HEK293T (cell line): Measurements from ENCODE around the gene COA3.

ENCODE experiments used
- ARNT ChIP-seq: fragments of 450-650 bp; IDR thresholded peaks from 2 replicates; pipeline ENCODE4 v1.6.1; 2017; ENCODE audit warnings: mild to moderate bottlenecking
- BHLHE40 ChIP-seq: fragments of 450-650 bp; IDR thresholded peaks from 2 replicates; pipeline ENCODE4 v1.6.1; 2016; ENCODE audit warnings: mild to moderate bottlenecking, moderate library complexity, borderline replicate concordance
- FOXA1 ChIP-seq: fragments of 450-650 bp; IDR thresholded peaks from 2 replicates; pipeline ENCODE4 v1.6.1; 2016; ENCODE audit warnings: mild to moderate bottlenecking
- FOXK2 ChIP-seq: fragments of 450-650 bp; IDR thresholded peaks from 2 replicates; pipeline ENCODE4 v1.6.1; 2016; ENCODE audit warnings: mild to moderate bottlenecking
- FOXM1 ChIP-seq: fragments of 450-650 bp; IDR thresholded peaks from 2 replicates; pipeline ENCODE4 v1.6.1; 2017; ENCODE audit warnings: mild to moderate bottlenecking, borderline replicate concordance
- HDGF ChIP-seq: fragments of 450-650 bp; IDR thresholded peaks from 2 replicates; pipeline ENCODE4 v1.6.1; 2017; ENCODE audit warnings: antibody characterized with exemption, borderline replicate concordance
- LEF1 ChIP-seq: fragments of 450-650 bp; IDR thresholded peaks from 2 replicates; pipeline ENCODE4 v1.6.1; 2017; ENCODE audit warnings: mild to moderate bottlenecking, borderline replicate concordance
- NFRKB ChIP-seq: fragments of 450-650 bp; IDR thresholded peaks from 2 replicates; pipeline ENCODE4 v1.6.1; 2016; ENCODE audit warnings: mild to moderate bottlenecking, moderate library complexity
- SP1 ChIP-seq: fragments of 450-650 bp; IDR thresholded peaks from 2 replicates; pipeline ENCODE4 v1.6.1; 2017
- SUZ12 ChIP-seq: fragments of 450-650 bp; IDR thresholded peaks from 2 replicates; pipeline ENCODE4 v1.6.1; 2016; ENCODE audit warnings: mild to moderate bottlenecking
- TARDBP ChIP-seq: fragments of 450-650 bp; IDR thresholded peaks from 2 replicates; pipeline ENCODE4 v1.6.1; 2016
- TF ChIP-seq, protein P1 (sequence below): fragments of 450-650 bp; IDR thresholded peaks from 2 replicates; pipeline ENCODE4 v1.6.1; 2016

DNA sequence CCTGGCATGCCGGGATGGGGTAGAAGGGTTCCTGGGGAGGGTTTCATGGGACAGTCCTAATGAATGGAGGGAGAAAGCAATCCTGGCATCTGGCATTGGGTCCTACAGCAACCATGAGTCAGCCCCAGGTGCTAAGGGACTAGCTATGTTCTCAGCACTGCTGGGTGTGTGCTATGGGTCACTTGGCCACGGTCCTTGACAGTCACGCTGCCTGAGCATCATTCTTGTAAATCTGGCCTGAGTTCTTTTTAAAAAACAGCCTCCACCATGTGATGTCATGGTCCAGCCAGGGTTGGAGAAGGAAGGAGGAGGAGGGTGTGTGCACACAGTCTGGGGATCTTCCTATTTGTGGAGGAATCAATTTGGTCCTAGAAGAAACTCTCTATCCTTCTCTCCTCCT, 43.7 kb downstream of the COA3 start:
- TF ChIP-seq SP1 (no peak), NFRKB (no peak), LEF1 (no peak), BHLHE40 (no peak), TARDBP (no peak), FOXA1 (no peak), SUZ12 (no peak), HDGF (no peak), ARNT (no peak), FOXM1 (no peak), FOXK2 (no peak)
- TF ChIP-seq, protein P1, sequence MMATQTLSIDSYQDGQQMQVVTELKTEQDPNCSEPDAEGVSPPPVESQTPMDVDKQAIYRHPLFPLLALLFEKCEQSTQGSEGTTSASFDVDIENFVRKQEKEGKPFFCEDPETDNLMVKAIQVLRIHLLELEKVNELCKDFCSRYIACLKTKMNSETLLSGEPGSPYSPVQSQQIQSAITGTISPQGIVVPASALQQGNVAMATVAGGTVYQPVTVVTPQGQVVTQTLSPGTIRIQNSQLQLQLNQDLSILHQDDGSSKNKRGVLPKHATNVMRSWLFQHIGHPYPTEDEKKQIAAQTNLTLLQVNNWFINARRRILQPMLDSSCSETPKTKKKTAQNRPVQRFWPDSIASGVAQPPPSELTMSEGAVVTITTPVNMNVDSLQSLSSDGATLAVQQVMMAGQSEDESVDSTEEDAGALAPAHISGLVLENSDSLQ: no peak
